A673 (cell line): ENCODE data around the gene IL1RN.

Experiments
- CTCF ChIP-seq: fragments of 300-800, 200-600 bp; sonication (generic); conservative IDR thresholded peaks from 2 replicates; pipeline ENCODE4 v1.5.1; 2017; ENCODE audit warnings: low read depth, mild to moderate bottlenecking, antibody characterized with exemption, low read length, moderate library complexity, mixed read lengths
- EZH2 ChIP-seq: fragments of 200-600 bp; sonication (generic); IDR thresholded peaks from 2 replicates; pipeline ENCODE4 v1.6.1; 2017; ENCODE audit warnings: borderline replicate concordance, low read depth, mild to moderate bottlenecking, mixed read lengths, antibody characterized with exemption, low read length; ENCODE audit not compliant: poor library complexity, severe bottlenecking

DNA sequence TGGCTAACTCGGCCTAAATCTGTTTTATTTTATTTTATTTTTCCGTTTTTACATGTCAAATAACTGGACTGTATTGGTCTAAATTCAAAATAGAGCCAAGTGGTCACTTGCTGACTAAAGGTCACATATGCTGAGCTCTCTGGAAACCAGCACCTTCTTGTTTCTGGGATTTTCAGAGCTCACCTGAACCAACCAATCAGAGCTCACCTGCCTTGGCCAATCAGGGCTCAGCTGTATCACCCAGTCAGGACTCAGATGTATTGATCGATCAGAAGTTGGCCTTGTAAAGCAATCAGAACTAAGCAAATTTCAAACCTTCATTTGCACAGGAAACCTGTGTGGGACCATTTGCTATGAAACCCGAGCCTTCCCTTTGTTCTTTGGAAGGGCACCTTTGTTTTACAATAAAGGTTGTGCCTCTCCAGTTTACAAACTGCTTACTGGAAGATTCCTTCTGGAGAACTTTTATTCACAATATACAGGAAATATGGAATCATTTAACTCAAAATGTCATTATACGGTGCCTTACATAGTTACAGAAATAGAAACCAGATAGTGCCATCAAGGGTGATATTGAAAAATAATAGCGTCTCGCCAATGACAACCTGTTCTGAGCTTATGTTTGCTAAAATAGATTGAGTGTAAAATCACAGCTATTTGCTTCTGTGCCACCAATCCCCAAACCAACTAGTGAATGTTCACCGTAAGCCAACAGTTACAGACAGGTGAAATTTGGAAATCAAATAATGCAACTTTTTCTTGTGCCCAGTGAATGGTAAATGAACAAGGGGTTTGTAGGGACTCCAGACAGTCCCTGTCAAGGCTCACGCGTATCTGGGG is 29.1 kb downstream of the IL1RN start:
- TF ChIP-seq CTCF (no peak), EZH2 (no peak)
